SK-N-SH (cell line): Measurements from ENCODE around the gene CD99L2. TPM values are rescaled to one million over a fixed set of nuclear protein-coding genes. Genes with fewer than 3 reads are reported as not detected.

Experiments
- CTCF ChIA-PET: fragments of 300-600, 350-600 bp; formaldehyde crosslinking; extraction: SDS; loops from one replicate; lab custom pipeline; 2021; lab: Yijun Ruan, JAX
- POLR2A ChIA-PET: fragments of 350-600 bp; sonication (Branson Sonifier 250); formaldehyde crosslinking; extraction: SDS; loops from one replicate; lab custom pipeline; 2020; ENCODE audit warnings: antibody characterized with exemption, inconsistent platforms; lab: Yijun Ruan, JAX
- DNase-seq: peaks from one replicate; pipeline ENCODE4 v3.0.0; 2012
- H2AFZ ChIP-seq: fragments of 200-600 bp; sonication (generic); 2 replicates; pipeline ENCODE4 v1.8.1; 2016; ENCODE audit warnings: antibody characterized with exemption, mild to moderate bottlenecking, low read depth
- H3F3A ChIP-seq: fragments of 200-600 bp; sonication (generic); replicated peaks from 2 replicates; pipeline ENCODE3; 2016; ENCODE audit warnings: antibody characterized with exemption, mild to moderate bottlenecking; ENCODE audit not compliant: insufficient read depth
- H3K27ac ChIP-seq, 2 experiments: fragments of 200-500 bp in 1 of 2; fragments of 200-600 bp in 1 of 2; sonication (Bioruptor generic) in 1 of 2; sonication (generic), shearing (Covaris generic) in 1 of 2; 2 replicates each; pipeline versions ENCODE4 v1.5.1 to v1.6.1; 2014 to 2016; ENCODE audit warnings: low read depth in 2 of 2, inconsistent platforms in 1 of 2, low read length in 1 of 2, mild to moderate bottlenecking in 1 of 2, mixed read lengths in 1 of 2
- H3K27me3 ChIP-seq: fragments of 200-600 bp; sonication (generic), shearing (Covaris generic); 2 replicates; pipeline ENCODE4 v1.6.1; 2016; ENCODE audit warnings: mixed run types; ENCODE audit not compliant: insufficient read depth
- H3K36me3 ChIP-seq, 2 experiments: fragments of 200-500 bp in 1 of 2; fragments of 200-600 bp in 1 of 2; sonication (Bioruptor generic) in 1 of 2; sonication (generic) in 1 of 2; replicated peaks in 1 of 2; 2 replicates each; pipeline versions ENCODE3 to v1.5.1; 2014 to 2016; ENCODE audit warnings: low read length in 1 of 2, mild to moderate bottlenecking in 1 of 2; ENCODE audit not compliant: insufficient read depth in 2 of 2, control insufficient read depth in 1 of 2
- H3K4me1 ChIP-seq, 2 experiments: fragments of 200-500 bp in 1 of 2; fragments of 200-600 bp in 1 of 2; sonication (Bioruptor generic) in 1 of 2; sonication (generic), shearing (Covaris generic) in 1 of 2; 2 replicates each; pipeline versions ENCODE4 v1.5.1 to v1.6.1; 2014 to 2016; ENCODE audit warnings: low read depth in 1 of 2, low read length in 1 of 2, mixed run types in 1 of 2; ENCODE audit not compliant: insufficient read depth in 2 of 2, control insufficient read depth in 1 of 2
- H3K4me2 ChIP-seq: fragments of 200-600 bp; sonication (generic), shearing (Covaris generic); 2 replicates; pipeline ENCODE4 v1.6.1; 2017; ENCODE audit warnings: mixed run types
- H3K4me3 ChIP-seq, 2 experiments: fragments of 200-500 bp in 1 of 2; fragments of 200-600 bp in 1 of 2; sonication (Bioruptor generic) in 1 of 2; sonication (generic), shearing (Covaris generic) in 1 of 2; 2 replicates each; pipeline versions ENCODE4 v1.5.1 to v1.8.1; 2014 to 2016; ENCODE audit warnings: low read depth in 2 of 2, inconsistent platforms in 1 of 2, low read length in 1 of 2, mild to moderate bottlenecking in 1 of 2, mixed read lengths in 1 of 2, moderate library complexity in 1 of 2
- H3K79me2 ChIP-seq: fragments of 200-600 bp; sonication (generic); 2 replicates; pipeline ENCODE4 v1.8.1; 2017; ENCODE audit warnings: mild to moderate bottlenecking; ENCODE audit not compliant: insufficient read depth
- H3K9ac ChIP-seq: fragments of 200-600 bp; sonication (generic); 2 replicates; pipeline ENCODE4 v1.6.1; 2017; ENCODE audit warnings: mixed run types
- H3K9me2 ChIP-seq: fragments of 200-600 bp; sonication (generic); 2 replicates; pipeline ENCODE4 v1.6.1; 2017; ENCODE audit warnings: mixed run types
- H3K9me3 ChIP-seq: fragments of 200-600 bp; sonication (generic); 2 replicates; pipeline ENCODE4 v1.6.1; 2017; ENCODE audit warnings: mixed run types, mild to moderate bottlenecking, moderate library complexity
- H4K20me1 ChIP-seq: fragments of 200-600 bp; sonication (generic); 2 replicates; pipeline ENCODE4 v1.6.1; 2017; ENCODE audit warnings: mild to moderate bottlenecking, mixed run types; ENCODE audit not compliant: insufficient read depth
- CHD2 ChIP-seq: fragments of 150-350 bp; IDR thresholded peaks from 2 replicates; pipeline ENCODE4 v1.6.1; 2018; ENCODE audit warnings: low read length; ENCODE audit not compliant: partially characterized antibody
- EP300 ChIP-seq, 2 experiments: IDR thresholded peaks; 2 replicates each; pipeline versions ENCODE4 v1.4.0 to v1.6.1; 2012; ENCODE audit warnings: borderline replicate concordance in 1 of 2, low read depth in 1 of 2, low read length in 1 of 2
- FOXJ3 ChIP-seq: sonication (generic); formaldehyde crosslinking; IDR thresholded peaks from 2 replicates; pipeline ENCODE4 v1.5.1; 2020; ENCODE audit warnings: mild to moderate bottlenecking, missing genetic modification reagents
- FOXM1 ChIP-seq: IDR thresholded peaks from 2 replicates; pipeline ENCODE4 v1.4.0; 2012; ENCODE audit warnings: low read depth, mild to moderate bottlenecking
- JUND ChIP-seq: IDR thresholded peaks from 2 replicates; pipeline ENCODE4 v1.4.0; 2012
- MEF2A ChIP-seq: IDR thresholded peaks from 2 replicates; pipeline ENCODE4 v1.4.0; 2012; ENCODE audit warnings: low read depth, borderline replicate concordance
- NFIC ChIP-seq: IDR thresholded peaks from 2 replicates; pipeline ENCODE4 v1.4.0; 2012; ENCODE audit warnings: borderline replicate concordance
- NRF1 ChIP-seq: IDR thresholded peaks from 2 replicates; pipeline ENCODE4 v1.6.1; 2012; ENCODE audit warnings: low read depth, mild to moderate bottlenecking, low read length
- RAD21 ChIP-seq: IDR thresholded peaks from 2 replicates; pipeline ENCODE4 v1.6.1; 2012; ENCODE audit warnings: mild to moderate bottlenecking, low read length
- RCOR1 ChIP-seq: fragments of 150-350 bp; IDR thresholded peaks from 2 replicates; pipeline ENCODE4 v1.6.1; 2017; ENCODE audit warnings: antibody characterized with exemption, low read length
- RXRA ChIP-seq: IDR thresholded peaks from 2 replicates; pipeline ENCODE4 v1.4.0; 2012; ENCODE audit warnings: low read depth, mild to moderate bottlenecking, borderline replicate concordance
- SIN3A ChIP-seq: IDR thresholded peaks from 2 replicates; pipeline ENCODE4 v1.6.1; 2012; ENCODE audit warnings: low read depth, mild to moderate bottlenecking, low read length, moderate library complexity, borderline replicate concordance
- SMC3 ChIP-seq: IDR thresholded peaks from 2 replicates; pipeline ENCODE4 v1.6.1; 2012; ENCODE audit warnings: low read depth, low read length, improper control_type of control experiment
- TAF1 ChIP-seq: IDR thresholded peaks from 2 replicates; pipeline ENCODE4 v1.6.1; 2012; ENCODE audit warnings: low read depth, mild to moderate bottlenecking, low read length, moderate library complexity, borderline replicate concordance
- TEAD4 ChIP-seq: IDR thresholded peaks from 2 replicates; pipeline ENCODE4 v1.4.0; 2012; ENCODE audit warnings: mild to moderate bottlenecking, borderline replicate concordance; ENCODE audit not compliant: insufficient read depth
- WGBS: methylation state at CpG from one replicate; pipeline ENCODE4 v1.1.6; 2017; ENCODE audit warnings: low lambda C conversion rate; 5-methylcytosine and 5-hydroxymethylcytosine counted together
- polyA plus RNA-seq, 3 experiments: library from polyadenylated mRNA; depleted of rRNA; stranded (reverse); fragments of >200 nt; gene quantifications; 2 replicates each; pipeline ENCODE4 v1.2.3, GENCODE V29; 2012
- TF ChIP-seq, protein P1 (sequence below): fragments of 200-600 bp; sonication (generic); IDR thresholded peaks from 2 replicates; pipeline ENCODE4 v1.6.1; 2017; ENCODE audit warnings: antibody characterized with exemption, mild to moderate bottlenecking, moderate library complexity
- TF ChIP-seq, protein P2 (sequence below): IDR thresholded peaks from 2 replicates; pipeline ENCODE4 v1.4.0; 2012; ENCODE audit warnings: low read depth, borderline replicate concordance
- TF ChIP-seq, protein P3 (sequence below): IDR thresholded peaks from 2 replicates; pipeline ENCODE4; 2012
- TF ChIP-seq, protein P4 (sequence below): IDR thresholded peaks from 2 replicates; pipeline ENCODE4 v1.6.1; 2012; ENCODE audit warnings: mild to moderate bottlenecking, low read depth, low read length, moderate library complexity

The CD99L2 gene
- polyA plus RNA-seq, 1 of the 3 experiments (the other 2 are of a cell fraction), result 57.7 TPM

DNA sequence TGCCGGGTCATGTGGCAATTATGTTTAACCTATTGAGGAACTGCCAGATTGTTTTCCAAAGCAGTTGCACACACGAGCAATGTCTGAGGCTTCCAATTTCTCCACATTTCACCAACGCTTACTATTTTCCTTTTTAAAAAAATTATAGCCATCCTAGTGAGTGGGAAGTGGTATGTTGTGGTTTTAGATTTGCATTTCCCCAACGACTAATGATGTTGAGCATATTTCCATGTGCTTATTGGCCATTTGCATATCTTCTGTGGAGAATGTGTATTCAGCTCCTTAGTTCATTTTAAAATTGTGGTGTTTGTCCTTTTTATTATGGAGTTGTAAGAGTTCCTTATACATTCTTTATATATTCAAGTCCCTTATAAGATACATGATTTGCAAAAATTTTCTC is 145.1 kb downstream of the CD99L2 start (continued):
- TF ChIP-seq, protein P1, sequence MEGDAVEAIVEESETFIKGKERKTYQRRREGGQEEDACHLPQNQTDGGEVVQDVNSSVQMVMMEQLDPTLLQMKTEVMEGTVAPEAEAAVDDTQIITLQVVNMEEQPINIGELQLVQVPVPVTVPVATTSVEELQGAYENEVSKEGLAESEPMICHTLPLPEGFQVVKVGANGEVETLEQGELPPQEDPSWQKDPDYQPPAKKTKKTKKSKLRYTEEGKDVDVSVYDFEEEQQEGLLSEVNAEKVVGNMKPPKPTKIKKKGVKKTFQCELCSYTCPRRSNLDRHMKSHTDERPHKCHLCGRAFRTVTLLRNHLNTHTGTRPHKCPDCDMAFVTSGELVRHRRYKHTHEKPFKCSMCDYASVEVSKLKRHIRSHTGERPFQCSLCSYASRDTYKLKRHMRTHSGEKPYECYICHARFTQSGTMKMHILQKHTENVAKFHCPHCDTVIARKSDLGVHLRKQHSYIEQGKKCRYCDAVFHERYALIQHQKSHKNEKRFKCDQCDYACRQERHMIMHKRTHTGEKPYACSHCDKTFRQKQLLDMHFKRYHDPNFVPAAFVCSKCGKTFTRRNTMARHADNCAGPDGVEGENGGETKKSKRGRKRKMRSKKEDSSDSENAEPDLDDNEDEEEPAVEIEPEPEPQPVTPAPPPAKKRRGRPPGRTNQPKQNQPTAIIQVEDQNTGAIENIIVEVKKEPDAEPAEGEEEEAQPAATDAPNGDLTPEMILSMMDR, result no peak
- no peak for TF ChIP-seq FOXM1
- TF ChIP-seq, protein P2, sequence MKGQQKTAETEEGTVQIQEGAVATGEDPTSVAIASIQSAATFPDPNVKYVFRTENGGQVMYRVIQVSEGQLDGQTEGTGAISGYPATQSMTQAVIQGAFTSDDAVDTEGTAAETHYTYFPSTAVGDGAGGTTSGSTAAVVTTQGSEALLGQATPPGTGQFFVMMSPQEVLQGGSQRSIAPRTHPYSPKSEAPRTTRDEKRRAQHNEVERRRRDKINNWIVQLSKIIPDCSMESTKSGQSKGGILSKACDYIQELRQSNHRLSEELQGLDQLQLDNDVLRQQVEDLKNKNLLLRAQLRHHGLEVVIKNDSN, result no peak
- TF ChIP-seq, all 33 proteins: peak for 0

DNA sequence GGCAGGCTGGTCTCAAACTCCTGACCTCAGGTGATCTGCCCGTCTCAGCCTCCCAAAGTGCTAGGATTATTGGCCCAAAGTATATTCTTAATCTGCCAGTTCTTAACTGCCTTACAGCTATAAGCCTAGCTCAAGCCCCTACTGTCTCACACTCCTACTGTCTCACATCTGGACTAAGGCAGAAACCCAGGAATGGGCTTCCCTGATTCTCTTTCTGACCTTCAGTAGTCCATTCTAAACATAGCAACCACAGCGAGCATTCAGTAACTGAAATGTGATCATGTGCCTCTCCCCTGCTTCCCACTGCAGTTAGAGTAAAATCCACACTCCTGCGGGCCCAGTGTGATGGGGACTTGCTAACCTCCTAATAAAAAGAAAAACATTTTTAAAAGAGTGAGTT is 146.3 kb downstream of the CD99L2 start:
- H3K9ac ChIP-seq, result no peak overlapping the region
- H3K79me2 ChIP-seq, result no peaks in the 10 kb centered on the region
- no peak overlapping the region for H2AFZ ChIP-seq
- no peaks in the 10 kb centered on the region for H4K20me1 ChIP-seq
- CTCF ChIA-PET, result interaction anchor here (1.5 kb wide), 1 partner anchor 20 kb away, joined by 7 read pairs; no protein-coding TSS in a partner anchor
- no peaks in the 10 kb centered on the region for H3K9me3 ChIP-seq
- 58% methylated on average over 3 of the region's 3 CpGs for WGBS
- no peak overlapping the region for H3K4me2 ChIP-seq
- DNase-seq, result no peak
- no peak for TF ChIP-seq SIN3A
- TF ChIP-seq TEAD4, result no peak
- TF ChIP-seq, protein P2, result no peak
- TF ChIP-seq TAF1, result no peak
- TF ChIP-seq NFIC, result no peak
- no peak for TF ChIP-seq MEF2A
- TF ChIP-seq, protein P3, sequence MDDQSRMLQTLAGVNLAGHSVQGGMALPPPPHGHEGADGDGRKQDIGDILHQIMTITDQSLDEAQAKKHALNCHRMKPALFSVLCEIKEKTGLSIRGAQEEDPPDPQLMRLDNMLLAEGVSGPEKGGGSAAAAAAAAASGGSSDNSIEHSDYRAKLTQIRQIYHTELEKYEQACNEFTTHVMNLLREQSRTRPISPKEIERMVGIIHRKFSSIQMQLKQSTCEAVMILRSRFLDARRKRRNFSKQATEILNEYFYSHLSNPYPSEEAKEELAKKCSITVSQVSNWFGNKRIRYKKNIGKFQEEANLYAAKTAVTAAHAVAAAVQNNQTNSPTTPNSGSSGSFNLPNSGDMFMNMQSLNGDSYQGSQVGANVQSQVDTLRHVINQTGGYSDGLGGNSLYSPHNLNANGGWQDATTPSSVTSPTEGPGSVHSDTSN, result no peak
- TF ChIP-seq CHD2, result no peak
- TF ChIP-seq SMC3, result no peak
- no peaks in the 10 kb centered on the region for H3K9me2 ChIP-seq
- POLR2A ChIA-PET, result no interaction called here
- no peaks in the 10 kb centered on the region for H3K4me1 ChIP-seq
- H3K27me3 ChIP-seq, result peaks cover 4% of the 10 kb centered on the region; the same call in 1 of the 2 replicates
- no peaks in the 10 kb centered on the region for H3K36me3 ChIP-seq
- no peaks in the 10 kb centered on the region for H3F3A ChIP-seq
- H3K4me3 ChIP-seq, result no peak overlapping the region
- H3K27ac ChIP-seq, result no peak overlapping the region

DNA sequence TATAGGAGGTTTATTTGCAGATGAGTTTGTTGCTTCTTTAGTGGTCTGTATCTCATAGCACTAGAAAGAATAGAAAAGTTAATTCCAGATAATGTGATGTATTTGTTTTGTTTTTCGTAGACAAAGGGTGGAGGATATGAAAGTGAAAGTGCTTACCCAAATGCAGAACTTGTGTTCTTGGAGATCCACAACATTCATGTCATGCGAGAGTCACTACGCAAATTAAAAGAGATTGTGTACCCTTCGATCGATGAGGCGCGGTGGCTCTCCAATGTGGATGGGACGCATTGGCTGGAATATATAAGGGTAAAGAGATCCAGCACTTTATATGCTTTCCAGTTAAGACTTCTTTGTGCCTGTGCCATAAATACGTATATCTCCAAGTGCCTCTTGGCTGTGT is 162.0 kb downstream of the CD99L2 start:
- Histone ChIP-seq H3K9me3 (no peaks in the 10 kb centered on the region), H4K20me1 (no peaks in the 10 kb centered on the region), H3F3A (no peaks in the 10 kb centered on the region), H3K27me3 (no peaks in the 10 kb centered on the region), H3K9me2 (no peaks in the 10 kb centered on the region), H3K4me2 (0 out of 2 replicates have a peak overlapping the region, but pooled peaks have one; percentile 29), H3K4me1 (no peaks in the 10 kb centered on the region), H3K9ac (no peak overlapping the region), H3K79me2 (no peaks in the 10 kb centered on the region), H2AFZ (no peak overlapping the region), H3K4me3 (no peak overlapping the region), H3K36me3 (peaks cover 0 to 28% of the 10 kb centered on the region in 2 experiments), H3K27ac (no peak overlapping the region)
- ChIA-PET POLR2A (no interaction called here), CTCF (no interaction called here)
- DNase-seq, result no peak
- WGBS, result 66% methylated on average over 9 of the region's 9 CpGs
- TF ChIP-seq RXRA, result no peak
- TF ChIP-seq JUND, result no peak
- TF ChIP-seq TAF1, result no peak
- no peak for TF ChIP-seq FOXJ3 (CRISPR knock-in tag)
- no peak for TF ChIP-seq EP300 (IDR thresholded peaks at IDR 0.05; ENCODE audit: borderline replicate concordance in 1 of 2, low read depth in 1 of 2, low read length in 1 of 2)
- no peak for TF ChIP-seq RAD21
- TF ChIP-seq NRF1, result no peak
- no peak for TF ChIP-seq RCOR1
- TF ChIP-seq, protein P4, sequence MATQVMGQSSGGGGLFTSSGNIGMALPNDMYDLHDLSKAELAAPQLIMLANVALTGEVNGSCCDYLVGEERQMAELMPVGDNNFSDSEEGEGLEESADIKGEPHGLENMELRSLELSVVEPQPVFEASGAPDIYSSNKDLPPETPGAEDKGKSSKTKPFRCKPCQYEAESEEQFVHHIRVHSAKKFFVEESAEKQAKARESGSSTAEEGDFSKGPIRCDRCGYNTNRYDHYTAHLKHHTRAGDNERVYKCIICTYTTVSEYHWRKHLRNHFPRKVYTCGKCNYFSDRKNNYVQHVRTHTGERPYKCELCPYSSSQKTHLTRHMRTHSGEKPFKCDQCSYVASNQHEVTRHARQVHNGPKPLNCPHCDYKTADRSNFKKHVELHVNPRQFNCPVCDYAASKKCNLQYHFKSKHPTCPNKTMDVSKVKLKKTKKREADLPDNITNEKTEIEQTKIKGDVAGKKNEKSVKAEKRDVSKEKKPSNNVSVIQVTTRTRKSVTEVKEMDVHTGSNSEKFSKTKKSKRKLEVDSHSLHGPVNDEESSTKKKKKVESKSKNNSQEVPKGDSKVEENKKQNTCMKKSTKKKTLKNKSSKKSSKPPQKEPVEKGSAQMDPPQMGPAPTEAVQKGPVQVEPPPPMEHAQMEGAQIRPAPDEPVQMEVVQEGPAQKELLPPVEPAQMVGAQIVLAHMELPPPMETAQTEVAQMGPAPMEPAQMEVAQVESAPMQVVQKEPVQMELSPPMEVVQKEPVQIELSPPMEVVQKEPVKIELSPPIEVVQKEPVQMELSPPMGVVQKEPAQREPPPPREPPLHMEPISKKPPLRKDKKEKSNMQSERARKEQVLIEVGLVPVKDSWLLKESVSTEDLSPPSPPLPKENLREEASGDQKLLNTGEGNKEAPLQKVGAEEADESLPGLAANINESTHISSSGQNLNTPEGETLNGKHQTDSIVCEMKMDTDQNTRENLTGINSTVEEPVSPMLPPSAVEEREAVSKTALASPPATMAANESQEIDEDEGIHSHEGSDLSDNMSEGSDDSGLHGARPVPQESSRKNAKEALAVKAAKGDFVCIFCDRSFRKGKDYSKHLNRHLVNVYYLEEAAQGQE, result no peak
